GM03348 (cell line): Measurements from ENCODE around the gene MATK.

Experiments
- DNase-seq: peaks from one replicate; pipeline ENCODE4 v3.0.0; 2012; ENCODE audit warnings: low spot score

The MATK gene

DNA sequence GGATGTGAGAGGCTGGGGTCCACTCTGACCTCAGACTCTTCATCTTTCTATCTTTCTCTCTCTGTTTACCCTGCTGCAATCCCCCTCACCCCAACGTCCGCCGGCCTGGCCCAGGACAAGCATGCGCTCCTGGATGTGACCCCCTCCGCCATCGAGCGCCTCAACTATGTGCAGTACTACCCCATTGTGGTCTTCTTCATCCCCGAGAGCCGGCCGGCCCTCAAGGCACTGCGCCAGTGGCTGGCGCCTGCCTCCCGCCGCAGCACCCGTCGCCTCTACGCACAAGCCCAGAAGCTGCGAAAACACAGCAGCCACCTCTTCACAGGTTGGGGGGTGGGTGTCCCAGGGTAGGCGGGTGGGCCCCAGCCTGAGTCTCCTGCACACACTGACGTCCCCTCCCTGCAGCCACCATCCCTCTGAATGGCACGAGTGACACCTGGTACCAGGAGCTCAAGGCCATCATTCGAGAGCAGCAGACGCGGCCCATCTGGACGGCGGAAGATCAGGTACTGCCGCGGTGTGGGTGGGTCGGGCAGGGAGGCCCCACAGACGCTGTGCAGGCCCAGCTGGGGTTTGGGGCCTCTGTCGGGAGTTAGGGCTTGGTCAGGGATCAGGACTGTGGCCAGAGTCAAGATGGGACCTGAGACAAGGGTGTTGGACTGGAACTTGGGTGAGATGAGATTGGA, 39.7 kb downstream of the MATK start:
- no peak for DNase-seq

DNA sequence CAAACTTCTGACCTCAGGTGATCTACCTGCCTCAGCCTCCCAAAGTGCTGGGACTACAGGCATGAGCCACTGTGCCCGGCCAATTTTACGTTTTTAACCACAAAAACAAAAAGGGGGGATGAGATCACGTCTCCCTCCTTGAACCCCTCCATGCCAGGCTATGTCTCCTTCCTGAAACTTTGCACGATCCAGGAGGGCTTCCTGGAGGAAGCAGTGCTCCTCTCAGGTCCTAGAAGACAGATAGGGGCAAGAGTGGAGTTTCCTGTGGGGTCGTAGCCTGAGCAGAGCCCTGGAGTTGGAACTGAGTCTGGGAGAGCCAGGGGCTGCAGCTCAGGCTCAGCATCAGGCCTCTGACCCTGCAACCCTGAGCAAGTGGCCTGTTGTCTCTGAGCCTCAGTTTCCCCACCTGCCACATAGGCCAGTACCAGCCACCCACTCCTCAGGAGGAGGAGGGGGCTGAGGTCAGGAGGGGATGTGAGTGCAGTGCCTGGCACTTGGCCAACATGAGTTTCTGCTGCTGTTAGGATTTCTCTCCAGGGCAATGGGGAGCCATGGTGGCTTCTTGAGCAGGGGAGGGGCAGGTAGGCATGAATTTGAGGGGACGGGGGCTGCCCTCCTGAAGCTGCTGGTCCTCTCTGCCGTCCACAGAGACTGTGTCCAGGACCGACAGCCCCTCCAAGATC, 40.7 kb downstream of the MATK start:
- no peak for DNase-seq

DNA sequence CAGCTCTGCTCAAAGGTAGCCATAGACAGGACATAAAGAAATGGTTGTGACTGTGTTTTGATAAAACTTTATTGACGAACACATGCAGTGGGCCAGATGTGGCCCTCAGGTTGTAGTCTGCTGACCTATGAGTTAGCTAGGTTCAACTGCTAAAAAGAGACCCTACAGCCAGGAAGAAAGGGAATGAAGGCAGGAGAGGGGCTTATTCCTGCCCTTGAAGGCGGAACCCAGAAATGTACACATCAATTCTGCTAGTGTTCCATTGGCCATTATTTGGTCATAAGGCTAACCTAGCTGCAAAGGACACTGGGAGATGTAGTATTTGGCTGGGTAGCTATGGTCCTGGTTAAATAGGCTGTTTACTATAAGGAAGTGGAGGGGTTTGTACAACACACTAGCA, 42.7 kb downstream of the MATK start:
- no peak for DNase-seq

DNA sequence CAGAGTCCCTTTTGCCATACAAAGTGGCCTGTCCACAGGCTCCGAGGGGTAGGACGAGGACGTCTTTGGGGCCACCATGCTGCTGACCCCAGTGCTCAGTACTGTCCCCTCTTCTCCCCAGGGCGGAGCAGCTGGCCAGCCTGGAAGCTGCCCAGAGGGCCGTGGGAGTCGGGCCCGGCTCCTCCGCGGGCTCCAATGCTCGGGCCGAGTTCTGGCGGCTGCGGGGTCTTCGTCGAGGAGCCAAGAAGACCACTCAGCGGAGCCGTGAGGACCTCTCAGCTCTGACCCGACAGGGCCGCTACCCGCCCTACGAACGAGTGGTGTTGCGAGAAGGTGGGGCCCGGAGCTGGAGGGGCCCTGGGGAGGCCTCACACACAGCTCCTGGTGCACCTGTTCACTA, 45.8 kb downstream of the MATK start:
- DNase-seq: no peak

DNA sequence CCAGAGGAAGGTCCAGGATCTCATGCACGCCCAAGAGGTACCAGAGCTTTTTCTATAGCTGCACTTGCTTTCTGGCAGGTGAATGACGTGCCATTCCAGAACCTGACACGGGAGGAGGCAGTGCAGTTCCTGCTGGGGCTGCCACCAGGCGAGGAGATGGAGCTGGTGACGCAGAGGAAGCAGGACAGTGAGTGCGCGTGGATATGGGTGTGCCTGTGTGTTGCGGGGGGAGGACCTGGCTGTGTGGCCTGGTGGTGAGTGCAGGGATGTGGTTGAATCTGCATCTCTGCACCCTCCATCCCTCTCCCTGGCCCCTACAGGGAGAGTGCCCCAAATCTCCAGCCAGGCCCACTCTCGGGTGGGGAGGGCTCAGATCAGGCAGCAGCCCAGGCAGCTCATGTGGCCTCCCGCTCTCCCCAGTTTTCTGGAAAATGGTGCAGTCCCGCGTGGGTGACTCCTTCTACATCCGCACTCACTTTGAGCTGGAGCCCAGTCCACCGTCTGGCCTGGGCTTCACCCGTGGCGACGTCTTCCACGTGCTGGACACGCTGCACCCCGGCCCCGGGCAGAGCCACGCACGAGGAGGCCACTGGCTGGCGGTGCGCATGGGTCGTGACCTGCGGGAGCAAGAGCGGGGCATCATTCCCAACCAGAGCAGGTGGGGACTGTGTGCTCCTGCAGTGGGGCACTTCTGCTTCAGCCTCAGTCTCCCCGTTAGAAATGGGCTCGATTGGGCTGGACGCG, 47.5 kb downstream of the MATK start:
- DNase-seq: no peak

DNA sequence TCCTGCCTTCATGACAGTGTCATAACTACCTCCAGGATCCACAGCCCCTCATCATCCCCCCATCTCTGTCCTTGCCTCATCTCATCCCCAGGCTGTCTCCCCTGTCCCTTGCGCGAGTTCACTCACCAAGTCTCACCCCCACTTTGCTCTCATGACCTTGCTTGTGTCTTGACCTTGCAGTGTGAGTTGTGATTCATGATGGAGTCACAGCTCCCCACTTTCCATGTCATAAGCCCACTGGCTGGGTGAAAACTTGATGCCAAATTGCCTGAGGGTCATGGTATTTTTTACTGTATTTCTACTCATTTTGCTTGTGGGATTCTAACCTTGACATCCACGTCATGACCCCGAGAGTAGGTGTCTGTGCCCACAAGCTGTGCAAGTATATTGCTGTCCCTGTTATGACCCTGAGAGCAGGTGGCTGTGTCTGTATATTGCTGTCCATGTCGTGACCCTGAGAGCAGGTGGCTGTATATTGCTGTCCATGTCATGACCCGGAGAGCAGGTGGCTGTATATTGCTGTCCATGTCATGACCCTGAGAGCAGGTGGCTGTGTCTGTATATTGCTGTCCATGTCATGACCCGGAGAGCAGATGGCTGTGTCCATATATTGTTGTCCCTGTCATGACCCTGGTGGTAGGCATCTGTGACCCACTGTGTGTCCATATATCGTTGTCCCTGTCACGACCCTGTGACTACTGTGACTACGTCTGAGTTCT, 48.5 kb downstream of the MATK start:
- DNase-seq: no peak

DNA sequence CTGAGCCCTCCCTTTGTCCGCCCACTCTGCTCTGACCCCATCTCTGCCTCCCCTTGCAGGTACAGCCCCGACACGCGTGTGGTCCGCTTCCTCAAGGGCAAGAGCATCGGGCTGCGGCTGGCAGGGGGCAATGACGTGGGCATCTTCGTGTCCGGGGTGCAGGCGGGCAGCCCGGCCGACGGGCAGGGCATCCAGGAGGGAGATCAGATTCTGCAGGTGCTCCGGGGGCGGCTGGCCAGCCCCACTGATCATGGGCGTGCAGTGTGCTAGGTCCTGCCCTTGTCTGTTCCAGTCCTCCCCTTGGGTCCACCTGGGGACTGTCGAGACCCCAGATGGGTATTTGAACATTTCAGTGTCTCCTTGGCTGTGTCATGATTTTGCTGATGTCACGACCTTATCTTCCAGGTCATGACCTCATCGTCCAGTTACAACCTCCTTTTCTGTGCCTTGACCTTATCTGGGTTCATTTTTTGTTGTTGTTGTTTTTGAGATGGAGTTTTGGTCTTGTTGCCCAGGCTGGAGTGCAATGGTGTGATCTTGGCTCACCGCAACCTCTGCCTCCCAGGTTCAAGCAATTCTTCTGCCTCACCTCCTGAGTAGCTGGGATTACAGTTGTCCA, 50.0 kb downstream of the MATK start:
- no peak for DNase-seq

DNA sequence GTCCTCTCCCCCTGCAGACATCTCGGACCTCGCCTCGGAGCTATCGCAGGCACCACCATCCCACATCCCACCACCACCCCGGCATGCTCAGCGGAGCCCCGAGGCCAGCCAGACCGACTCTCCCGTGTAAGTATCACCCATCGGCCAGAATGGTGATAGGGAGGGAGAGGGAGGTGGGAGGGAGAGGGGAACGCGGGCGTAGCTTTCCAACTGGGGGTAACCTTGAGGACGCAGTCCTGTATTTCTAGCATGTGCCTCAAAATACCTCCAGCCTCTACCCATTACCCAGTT, 51.9 kb downstream of the MATK start:
- no peak for DNase-seq

DNA sequence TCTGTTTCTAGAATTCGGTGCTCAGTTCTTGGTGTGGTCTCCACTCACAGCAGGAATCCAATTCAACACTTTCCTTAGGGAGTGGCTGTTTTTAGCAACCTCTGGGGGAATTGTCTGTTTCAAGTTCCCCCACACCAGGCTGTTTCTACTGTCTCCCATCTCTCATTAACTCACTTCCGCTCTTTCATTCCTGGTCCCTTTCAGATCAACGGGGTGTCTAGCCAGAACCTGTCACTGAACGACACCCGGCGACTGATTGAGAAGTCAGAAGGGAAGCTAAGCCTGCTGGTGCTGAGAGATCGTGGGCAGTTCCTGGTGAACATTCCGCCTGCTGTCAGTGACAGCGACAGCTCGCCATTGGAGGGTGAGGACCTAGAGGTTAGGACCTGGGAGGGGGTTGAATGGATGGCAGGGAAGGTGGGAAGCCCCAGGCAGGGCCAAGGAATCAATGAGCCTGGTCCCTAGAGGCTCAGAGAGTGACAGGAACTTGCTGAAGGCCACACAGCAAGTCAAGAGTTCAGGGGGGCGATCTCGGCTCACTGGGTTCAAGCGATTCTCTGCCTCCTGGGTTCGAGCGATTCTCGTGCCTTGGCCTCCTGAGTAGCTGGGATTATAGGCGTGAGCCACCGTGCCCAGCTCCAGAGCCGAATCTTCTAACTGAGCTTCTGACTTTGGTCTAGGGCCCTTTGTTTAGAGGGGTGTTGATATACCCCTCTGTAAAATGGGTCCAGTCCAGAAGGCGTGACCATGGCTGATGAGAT, 52.5 kb downstream of the MATK start:
- no peak for DNase-seq

DNA sequence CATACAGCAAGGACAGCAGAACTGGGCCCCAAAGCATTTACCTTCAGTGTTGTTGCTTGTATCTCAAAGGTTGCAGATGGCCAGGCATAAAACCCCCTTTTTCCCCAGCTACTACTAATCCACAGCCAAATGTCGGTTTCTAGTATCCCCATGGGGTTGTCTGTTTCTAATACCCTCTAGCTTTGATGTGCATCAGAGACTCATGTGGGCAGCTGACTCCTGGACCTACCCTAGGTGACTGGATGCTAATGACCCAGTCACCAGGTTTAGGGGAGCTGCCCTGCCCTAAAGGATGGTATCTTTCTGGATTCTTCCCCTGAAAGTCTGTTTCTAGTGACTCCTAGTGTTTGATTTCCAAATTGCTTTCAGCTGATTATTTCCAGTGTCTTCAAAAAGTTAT, 54.1 kb downstream of the MATK start:
- DNase-seq: no peak

DNA sequence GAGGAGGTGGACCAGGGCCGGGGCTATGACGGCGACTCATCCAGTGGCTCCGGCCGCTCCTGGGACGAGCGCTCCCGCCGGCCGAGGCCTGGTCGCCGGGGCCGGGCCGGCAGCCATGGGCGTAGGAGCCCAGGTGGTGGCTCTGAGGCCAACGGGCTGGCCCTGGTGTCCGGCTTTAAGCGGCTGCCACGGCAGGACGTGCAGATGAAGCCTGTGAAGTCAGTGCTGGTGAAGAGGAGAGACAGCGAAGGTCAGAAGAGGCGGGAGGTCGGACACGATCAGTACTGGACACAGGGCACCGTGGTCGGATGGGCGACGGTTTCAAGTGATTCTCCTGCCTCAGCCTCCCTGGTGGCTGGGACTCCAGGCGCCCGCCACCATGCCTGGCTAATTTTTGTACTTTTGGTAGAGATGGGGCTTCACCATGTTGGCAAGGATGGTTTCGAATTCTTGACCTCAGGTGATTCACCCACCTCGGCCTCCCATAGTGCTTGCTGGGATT, 55.7 kb downstream of the MATK start:
- no peak for DNase-seq
